NCI-H1105 (cell line): Measurements from ENCODE around the gene GYPC.
"Not testable (repeated sequence)": the region's sequence is repeated elsewhere in the genome, so short reads cannot be mapped to it uniquely, and the experiment has no call there.

Source experiments
- DNase-seq: peaks from one replicate; lab custom pipeline; 2025; lab: John Stamatoyannopoulos, UW

The GYPC gene, protein sequence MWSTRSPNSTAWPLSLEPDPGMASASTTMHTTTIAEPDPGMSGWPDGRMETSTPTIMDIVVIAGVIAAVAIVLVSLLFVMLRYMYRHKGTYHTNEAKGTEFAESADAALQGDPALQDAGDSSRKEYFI

GRCh38 chr2:126655500-126656430, at the start of gene GYPC:
Gene GYPC, plus strand, starts transcription at chr2:126656158. Its CDS starts 106 bp downstream, at chr2:126656264.
- no peak for DNase-seq

DNA sequence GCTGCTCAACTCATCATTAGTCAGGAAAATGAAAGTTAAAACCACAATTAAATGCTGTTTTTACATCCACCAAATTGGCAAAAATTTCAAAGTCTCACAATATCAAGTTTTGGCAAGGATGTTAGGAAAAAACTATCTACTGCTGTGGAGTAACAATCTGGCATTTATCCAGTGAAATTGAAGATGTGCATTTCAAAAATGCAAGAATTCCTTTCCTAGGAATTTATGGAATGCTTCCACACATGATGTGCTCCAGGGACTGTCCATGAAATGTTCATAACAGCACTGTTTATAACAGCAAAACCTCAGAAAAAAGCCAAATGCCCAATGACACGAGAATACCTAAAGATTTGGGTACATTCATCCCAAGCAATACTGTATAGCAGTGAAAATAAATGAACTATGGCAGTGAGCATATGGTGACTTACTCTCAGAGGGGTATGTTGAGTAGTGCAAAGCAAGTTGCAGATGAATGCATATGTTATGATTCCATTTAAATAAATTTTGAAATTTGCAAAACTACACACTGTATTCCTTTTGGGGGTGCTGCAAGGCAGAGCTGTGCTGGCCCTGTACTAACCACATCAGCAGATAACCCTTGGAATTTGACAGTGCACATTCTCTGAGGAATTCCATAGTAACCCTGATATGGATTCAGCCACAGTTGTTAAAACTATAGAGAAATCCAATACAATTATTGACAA, 41.3 kb upstream of the GYPC start:
- DNase-seq, result no peak

DNA sequence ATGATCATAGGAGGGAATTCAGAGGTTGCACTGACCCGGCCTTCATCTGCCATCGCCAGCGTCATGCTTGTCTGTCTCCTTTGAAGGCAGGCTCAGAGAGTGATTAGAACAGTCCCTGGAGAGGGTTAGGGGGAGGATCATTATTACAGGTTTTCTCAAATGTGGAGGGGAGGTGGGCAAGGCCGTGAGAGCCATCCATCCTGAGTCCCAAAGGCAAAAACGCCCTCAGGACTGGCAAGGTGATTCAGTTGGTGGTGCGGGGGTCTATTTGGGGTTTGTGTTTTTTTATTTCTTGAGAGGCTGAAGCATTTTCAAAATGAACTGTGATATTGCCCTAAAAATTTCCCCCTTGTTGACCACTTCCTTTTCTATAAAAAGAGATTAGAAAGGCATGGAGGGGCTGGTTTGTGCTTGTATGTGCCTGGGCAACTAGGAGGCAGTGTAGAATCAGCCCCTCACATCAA, 39.3 kb upstream of the GYPC start:
- no peak for DNase-seq

- DNase-seq, result no peak
Measured at GRCh38 chr2:126620302-126620701, 35.7 kb upstream of the GYPC start.

- DNase-seq, result no peak
Measured at GRCh38 chr2:126623000-126623399, 33.0 kb upstream of the GYPC start.

GRCh38 chr2:126627643-126628042, 28.3 kb upstream of the GYPC start:
- DNase-seq, result no peak

DNA sequence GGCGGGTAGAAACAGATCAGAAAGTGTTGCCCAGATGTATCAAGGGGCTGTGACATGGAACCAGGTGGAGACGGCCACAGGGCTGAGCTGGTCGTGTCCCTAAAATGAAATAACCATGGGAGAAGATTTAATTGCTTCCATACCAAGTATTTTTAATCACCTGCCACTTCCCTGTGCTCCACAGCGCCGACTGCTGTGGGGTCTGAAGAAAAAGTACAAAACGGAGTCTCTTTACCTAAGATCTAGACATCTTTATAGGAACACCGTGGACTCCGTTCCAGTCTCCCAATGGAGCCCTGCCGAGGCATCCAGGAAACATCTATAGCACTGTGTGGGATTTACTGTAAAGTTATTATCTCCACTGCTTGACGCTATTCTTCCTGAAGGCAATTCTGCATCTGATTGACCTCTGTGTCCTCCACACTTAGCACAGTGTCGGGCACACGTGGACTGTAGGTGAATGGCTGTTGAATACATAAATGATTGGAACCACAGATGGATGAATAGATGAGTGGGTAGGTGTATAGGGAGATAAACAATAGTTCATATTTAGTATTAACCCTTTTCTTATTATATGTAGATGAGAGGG, 21.6 kb upstream of the GYPC start:
- DNase-seq, result no peak

DNA sequence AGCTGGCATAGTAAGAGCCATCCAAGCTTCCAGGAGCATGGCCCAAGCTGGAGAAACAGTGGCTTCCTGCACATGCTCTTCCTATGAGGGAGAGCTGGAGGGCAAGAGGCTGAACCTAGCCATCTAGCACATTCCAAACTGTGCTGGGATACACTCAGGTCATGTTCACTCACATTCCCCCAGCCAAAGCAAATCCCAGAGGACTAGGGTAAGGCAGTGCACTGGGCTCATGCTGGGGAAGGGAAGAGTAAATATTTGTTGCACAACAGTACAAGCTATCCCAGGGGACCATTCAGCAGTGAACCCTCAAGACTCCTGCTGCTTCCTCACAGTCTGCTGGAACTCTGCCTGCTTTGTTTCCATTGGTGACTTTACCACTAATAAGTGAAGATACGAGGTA, 20.7 kb upstream of the GYPC start:
- DNase-seq, result no peak

GRCh38 chr2:126635736-126636135, 20.2 kb upstream of the GYPC start:
- DNase-seq, result no peak

DNA sequence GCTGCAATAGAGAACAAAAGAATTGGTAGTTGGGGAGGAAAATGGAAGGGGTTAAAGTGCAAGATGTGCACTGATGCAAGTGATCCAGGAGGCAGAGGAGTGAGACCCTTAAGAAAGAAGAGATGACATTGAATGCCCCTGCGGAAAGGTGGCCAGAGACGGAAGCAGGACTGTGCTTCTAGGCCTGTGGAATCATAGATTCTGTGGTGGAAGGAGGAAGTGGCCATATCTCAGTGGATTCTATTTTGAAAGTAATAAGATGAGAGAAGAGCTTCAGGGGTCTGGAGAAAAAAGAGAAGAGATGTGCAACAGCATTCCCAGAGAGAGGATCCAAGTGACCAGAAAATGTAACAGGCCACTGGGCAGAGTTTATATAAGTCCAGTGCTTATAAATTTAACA, 18.6 kb upstream of the GYPC start:
- no peak for DNase-seq

GRCh38 chr2:126638746-126639145, 17.2 kb upstream of the GYPC start:
- DNase-seq, result no peak

DNA sequence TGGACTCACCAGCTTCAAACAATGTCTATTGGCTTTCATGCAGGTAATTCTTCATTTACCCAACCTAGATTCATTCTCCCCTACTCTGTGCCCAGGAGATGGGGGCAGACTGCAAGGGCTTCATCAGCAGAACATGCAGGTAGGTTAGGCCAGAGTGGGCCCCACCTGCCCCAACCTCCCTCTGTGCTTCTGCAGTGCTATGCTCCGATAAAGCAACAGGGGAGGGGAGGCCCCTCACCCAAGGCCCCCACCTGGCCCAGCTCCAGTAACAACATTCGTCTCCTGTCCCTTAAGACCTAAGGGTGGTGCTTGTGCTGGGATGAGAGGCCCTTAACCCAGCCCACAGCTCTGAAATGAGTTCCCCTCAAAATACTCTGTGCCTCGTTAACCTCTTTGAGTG, 16.7 kb upstream of the GYPC start:
- DNase-seq, result no peak

GRCh38 chr2:126641294-126641693, 14.7 kb upstream of the GYPC start:
- DNase-seq, result not testable (repeated sequence)

DNA sequence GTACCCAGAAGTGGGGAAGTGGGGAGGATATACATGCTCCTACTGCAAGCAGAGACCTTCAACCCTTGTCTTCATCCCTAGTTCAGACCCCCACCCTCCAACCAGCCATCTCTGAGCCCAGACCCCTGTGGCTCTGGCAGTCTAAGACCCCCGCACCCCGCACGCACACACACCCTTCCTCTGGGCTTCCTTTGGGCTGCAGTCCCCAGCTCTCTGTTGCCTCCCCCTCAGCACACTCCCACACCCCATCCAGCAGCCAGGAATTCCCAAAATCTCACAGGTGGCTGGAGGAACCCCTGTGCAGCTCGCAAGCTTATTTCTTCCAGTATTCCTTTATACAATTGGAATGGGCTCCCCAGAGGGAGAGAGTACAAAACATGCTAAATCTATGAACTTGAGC, 13.9 kb upstream of the GYPC start:
- no peak for DNase-seq

DNA sequence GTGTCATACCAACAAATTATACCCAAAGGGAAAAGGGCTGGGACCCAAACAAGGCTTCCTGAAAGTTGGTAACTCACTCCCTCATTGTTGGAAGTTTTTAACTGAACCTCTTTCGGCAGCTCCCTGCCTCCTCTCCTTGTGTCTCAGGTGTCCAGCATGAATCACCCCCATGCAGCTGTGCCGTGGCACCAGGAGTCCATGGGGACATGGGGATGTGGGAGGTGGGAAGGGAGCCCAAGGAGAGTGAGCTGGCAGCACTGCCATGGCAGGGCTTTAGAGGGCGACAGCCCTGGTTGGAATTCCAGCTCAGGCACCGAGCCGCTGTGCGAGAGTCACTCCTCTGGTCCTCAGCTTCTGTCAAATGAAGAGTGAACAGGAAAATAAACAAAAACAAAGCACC, 12.5 kb upstream of the GYPC start:
- DNase-seq, result no peak

GRCh38 chr2:126643972-126644371, 12.0 kb upstream of the GYPC start:
- DNase-seq, result no peak

- no peak for DNase-seq
Measured at GRCh38 chr2:126644630-126645191, 11.2 kb upstream of the GYPC start.

- DNase-seq, result no peak
Measured at GRCh38 chr2:126645211-126645618, 10.7 kb upstream of the GYPC start.

DNA sequence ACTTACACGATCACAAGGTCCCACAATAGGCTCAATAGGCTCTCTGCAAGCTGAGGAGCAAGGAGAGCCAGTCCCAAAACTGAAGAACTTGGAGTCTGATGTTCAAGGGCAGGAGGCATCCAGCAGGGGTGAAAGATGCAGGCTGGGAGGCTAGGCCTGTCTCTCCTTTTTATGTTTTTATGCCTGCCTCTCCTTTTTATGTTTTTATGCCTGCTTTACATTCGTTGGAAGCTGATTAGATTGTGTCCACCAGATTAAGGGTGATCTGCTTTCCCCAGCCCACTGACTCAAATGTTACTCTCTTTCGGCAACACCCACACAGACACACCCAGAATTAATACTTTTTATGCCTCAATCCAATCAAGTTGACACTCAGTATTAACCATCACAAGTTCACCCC, 9.9 kb upstream of the GYPC start:
- DNase-seq, result no peak

DNA sequence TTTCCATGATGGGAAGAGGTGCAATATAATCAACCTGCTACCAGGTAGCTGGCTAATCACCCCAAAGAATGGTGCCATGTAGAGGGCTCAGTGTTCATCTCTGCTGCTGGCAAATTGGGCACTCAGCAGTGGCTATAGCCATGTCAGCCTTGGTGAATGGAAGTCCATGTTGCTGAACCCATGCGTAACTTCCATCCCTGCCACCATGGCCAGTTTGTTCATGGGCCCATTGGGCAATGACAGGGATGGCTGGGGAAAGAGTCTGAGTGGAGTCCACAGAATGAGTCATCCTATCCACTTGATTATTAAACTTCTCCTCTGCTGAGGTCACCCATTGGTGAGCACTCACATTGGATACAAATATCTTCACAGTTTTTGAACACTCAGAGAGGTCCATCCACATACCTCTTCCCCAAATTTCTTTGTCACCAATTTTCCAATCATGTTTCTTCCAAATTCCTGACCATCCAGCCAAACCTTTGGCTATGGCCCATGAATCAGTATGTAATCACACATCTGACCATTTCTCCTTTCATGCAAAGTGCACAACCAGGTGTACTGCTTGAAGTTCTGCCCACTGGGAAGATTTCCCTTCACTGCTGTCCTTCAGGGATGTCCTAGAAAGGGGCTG, 8.1 kb upstream of the GYPC start:
- not testable (repeated sequence) for DNase-seq

- not testable (repeated sequence) for DNase-seq
Measured at GRCh38 chr2:126648345-126648786, 7.6 kb upstream of the GYPC start.

DNA sequence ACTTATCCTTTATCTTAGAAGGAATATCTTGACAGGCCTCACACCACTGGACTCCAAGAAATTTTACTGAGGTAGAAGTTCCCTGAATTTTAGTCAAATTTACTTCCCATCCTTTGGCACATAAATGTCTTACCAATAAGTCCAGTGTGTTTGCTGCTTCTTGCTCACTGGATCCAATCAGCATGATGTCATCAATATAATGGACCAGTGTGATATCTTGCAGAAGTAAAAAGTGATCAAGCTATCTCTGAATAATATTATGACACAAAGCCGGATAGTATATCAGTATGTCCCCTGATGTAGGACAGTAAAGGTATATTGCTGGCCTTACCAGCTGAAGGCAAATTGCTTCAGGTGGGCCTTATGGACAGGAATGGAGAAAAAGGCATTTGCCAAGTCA, 6.9 kb upstream of the GYPC start:
- no peak for DNase-seq
